Heart left ventricle (tissue), 16 donors: Measurements from ENCODE around the gene SPATA31C2. TPM values are rescaled to one million over a fixed set of nuclear protein-coding genes. Genes with fewer than 3 reads are reported as not detected.

Experiments
- ATAC-seq, 4 donors: fragments of 200-7000 bp; cut with Tn5 transposase; one replicate each; pipeline ENCODE4 v1.9.1; 2020 to 2022; ENCODE audit warnings: moderate library complexity in 4 of 4, mild to moderate bottlenecking in 3 of 4, moderate number of reproducible peaks in 1 of 4
- DNase-seq, 5 donors: peaks; one replicate each; pipeline ENCODE4 v3.0.0-alpha.2; 2020
- H3K27ac ChIP-seq, 12 donors: fragments of 200-600 bp; sonication (generic) in 4 of 12; one replicate each; pipeline versions ENCODE4 v1.5.0 to v1.8.0; 2016 to 2022; ENCODE audit warnings: mild to moderate bottlenecking in 2 of 12
- H3K27me3 ChIP-seq, 9 donors: fragments of 200-600 bp; sonication (generic) in 2 of 9; one replicate each; pipeline versions ENCODE4 v1.5.1 to v1.8.0; 2016 to 2022; ENCODE audit warnings: mild to moderate bottlenecking in 3 of 9
- H3K36me3 ChIP-seq, 9 donors: fragments of 200-600 bp; sonication (generic) in 2 of 9; one replicate each; pipeline versions ENCODE4 v1.5.0 to v1.8.0; 2018 to 2022; ENCODE audit warnings: mild to moderate bottlenecking in 2 of 9
- H3K4me1 ChIP-seq, 12 donors: fragments of 200-600 bp; sonication (generic) in 4 of 12; one replicate each; pipeline versions ENCODE4 v1.5.0 to v1.8.0; 2016 to 2022; ENCODE audit warnings: mild to moderate bottlenecking in 3 of 12
- H3K4me3 ChIP-seq, 12 donors: fragments of 200-600 bp; sonication (generic) in 4 of 12; one replicate each; pipeline versions ENCODE4 v1.5.0 to v1.8.0; 2017 to 2022; ENCODE audit warnings: mild to moderate bottlenecking in 9 of 12, moderate library complexity in 4 of 12
- H3K9me3 ChIP-seq, 12 donors: fragments of 200-600 bp; sonication (generic) in 4 of 12; one replicate each; pipeline versions ENCODE4 v1.5.0 to v1.8.0; 2016 to 2022; ENCODE audit warnings: mild to moderate bottlenecking in 1 of 12
- POLR2A ChIP-seq, 2 donors: fragments of 450-650 bp; IDR thresholded peaks; one replicate each; pipeline ENCODE4 v1.6.1; 2017; ENCODE audit warnings: antibody characterized with exemption in 2 of 2, mild to moderate bottlenecking in 2 of 2, moderate library complexity in 2 of 2
- WGBS, 4 donors: extraction: QIAGEN DNeasy Blood & Tissue Kit in 2 of 4; methylation state at CpG; one replicate each; pipeline versions ENCODE4 v1.1.5 to v1.1.7; 2013 to 2018; 5-methylcytosine and 5-hydroxymethylcytosine counted together
- intact Hi-C, 10 donors: fragments of 100-400 bp; cut with DNase I; formaldehyde crosslinking; loops; one replicate each; pipeline versions ENCODE4 v1.11.1 to v1.14.2; 2022
- polyA plus RNA-seq, 2 donors: library from polyadenylated mRNA; stranded (reverse); fragments of 200-250 nt; gene quantifications; one replicate each; pipeline ENCODE4 v1.2.3, GENCODE V29; 2013
- total RNA-seq, 9 donors: library from RNA; depleted of rRNA in 2 of 9; stranded (reverse); fragments of >200 nt in 2 of 9; fragmentation: NEBNext Ultra II Directional in 3 of 9; extraction: Animal tissue kit (Norgen Biotek cat#: 25700) in 3 of 9; gene quantifications; one replicate each; pipeline versions ENCODE4 v1.1.0 to v1.2.4, GENCODE V29; 2016 to 2023
- TF ChIP-seq, protein P1 (sequence below), 12 donors: fragments of 200-600 bp; sonication (generic) in 4 of 12; IDR thresholded peaks; one replicate each; pipeline versions ENCODE4 v1.5.0 to v1.8.0; 2018 to 2022; ENCODE audit warnings: antibody characterized with exemption in 12 of 12, mild to moderate bottlenecking in 5 of 12
- donor health status: ischemic (EF 13 %, LVEDD 7.1; RV severe dilation, severe dysfunction).
- donor health status: healthy with polysubstance abuse.
- donor health status: DM: no; HTN: yes; CAD: no.
- donor health status: DM: no; HTN: no; CAD: no.
- donor health status: ischemic (EF 25% LVEDD 6.9; RV normal size, moderate dysfunction).
- donor health status: ischemic (EF 25% LVEDD 5.7; RV mildly dilated, moderate dysfunction).
- donor health status: healthy.
- donor health status: DM: yes; HTN: yes; CAD: no.
- donor health status: ischemic (EF 35%, LVEDD 5.7; RV mildly dilated, moderate dysfunction).
- donor health status: nonischemic (EF 11% LVEDD 7.7; RV severe dilation, severe dysfunction).
- donor health status: DM: yes; HTN: yes; CAD: no.
- donor health status: PGD.
- donor health status: ischemic (EF 29% LVEDD 5.4; RV normal size, mild dysfunction).
- donor health status: nonischemic (EF 23%, LVEDD 6.1; RV moderate dilation, normal function).

Gene SPATA31C2
- total and polyA plus RNA-seq, 11 donors, result not detected

DNA sequence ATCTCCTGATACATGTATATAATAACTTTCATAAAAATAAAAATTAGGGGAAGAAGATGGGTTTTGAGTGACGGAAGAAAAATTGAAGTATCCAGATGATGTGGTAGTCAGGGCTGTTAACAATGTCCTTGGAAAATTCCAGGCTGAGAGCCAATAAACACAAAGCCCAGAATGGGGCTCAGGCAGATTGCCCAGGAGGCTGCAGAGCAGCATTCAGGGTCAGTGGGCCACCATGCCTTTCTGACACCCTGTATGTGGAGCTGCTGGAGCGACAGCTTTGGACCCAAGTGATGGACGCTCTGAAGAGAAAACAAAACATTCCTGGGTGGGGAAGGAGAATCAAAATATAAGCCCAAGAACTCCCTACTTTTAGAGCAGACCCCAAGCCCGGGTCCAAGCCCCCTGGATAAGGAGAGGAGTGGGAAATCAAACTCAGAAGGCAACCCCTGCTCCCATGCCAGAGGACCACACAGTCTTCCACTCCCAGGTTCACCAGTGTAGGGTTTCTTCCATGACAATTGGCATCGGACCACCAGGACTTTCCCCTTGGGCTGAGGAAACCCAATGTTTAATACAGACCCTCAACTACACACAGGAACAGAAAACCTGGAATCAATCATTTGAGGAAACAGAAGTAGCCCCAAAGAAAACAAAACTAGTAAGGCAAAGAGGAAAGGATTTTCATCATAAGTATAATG, 45.7 kb upstream of the SPATA31C2 start:
- TF ChIP-seq, protein P1, sequence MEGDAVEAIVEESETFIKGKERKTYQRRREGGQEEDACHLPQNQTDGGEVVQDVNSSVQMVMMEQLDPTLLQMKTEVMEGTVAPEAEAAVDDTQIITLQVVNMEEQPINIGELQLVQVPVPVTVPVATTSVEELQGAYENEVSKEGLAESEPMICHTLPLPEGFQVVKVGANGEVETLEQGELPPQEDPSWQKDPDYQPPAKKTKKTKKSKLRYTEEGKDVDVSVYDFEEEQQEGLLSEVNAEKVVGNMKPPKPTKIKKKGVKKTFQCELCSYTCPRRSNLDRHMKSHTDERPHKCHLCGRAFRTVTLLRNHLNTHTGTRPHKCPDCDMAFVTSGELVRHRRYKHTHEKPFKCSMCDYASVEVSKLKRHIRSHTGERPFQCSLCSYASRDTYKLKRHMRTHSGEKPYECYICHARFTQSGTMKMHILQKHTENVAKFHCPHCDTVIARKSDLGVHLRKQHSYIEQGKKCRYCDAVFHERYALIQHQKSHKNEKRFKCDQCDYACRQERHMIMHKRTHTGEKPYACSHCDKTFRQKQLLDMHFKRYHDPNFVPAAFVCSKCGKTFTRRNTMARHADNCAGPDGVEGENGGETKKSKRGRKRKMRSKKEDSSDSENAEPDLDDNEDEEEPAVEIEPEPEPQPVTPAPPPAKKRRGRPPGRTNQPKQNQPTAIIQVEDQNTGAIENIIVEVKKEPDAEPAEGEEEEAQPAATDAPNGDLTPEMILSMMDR (IDR thresholded peaks at IDR 0.05), result no peak
- no peak for TF ChIP-seq POLR2A (IDR thresholded peaks at IDR 0.05)
- Histone ChIP-seq H3K4me3 (no peak overlapping the region), H3K36me3 (no peaks in the 10 kb centered on the region), H3K27me3 (no peaks in the 10 kb centered on the region), H3K27ac (no peak overlapping the region), H3K4me1 (peaks cover 0 to 18% (median 0%) of the 10 kb centered on the region in 12 donors), H3K9me3 (no peaks in the 10 kb centered on the region)
- WGBS, 4 donors, result 42 to 52% (median 50%) methylated on average over 5 of the region's 5 CpGs
- no peak for DNase-seq
- peak in 3 of 4 donors; percentile 69 to 79 (median 73) for ATAC-seq
- intact Hi-C loops, result no loop called here

GRCh38 chr9:88182501-88182900, 44.2 kb upstream of the SPATA31C2 start:
- TF ChIP-seq, protein P1 (IDR thresholded peaks at IDR 0.05), result no peak
- no peak for TF ChIP-seq POLR2A (IDR thresholded peaks at IDR 0.05)
- H3K4me3 ChIP-seq, result no peak overlapping the region
- intact Hi-C loops, result no loop called here

DNA sequence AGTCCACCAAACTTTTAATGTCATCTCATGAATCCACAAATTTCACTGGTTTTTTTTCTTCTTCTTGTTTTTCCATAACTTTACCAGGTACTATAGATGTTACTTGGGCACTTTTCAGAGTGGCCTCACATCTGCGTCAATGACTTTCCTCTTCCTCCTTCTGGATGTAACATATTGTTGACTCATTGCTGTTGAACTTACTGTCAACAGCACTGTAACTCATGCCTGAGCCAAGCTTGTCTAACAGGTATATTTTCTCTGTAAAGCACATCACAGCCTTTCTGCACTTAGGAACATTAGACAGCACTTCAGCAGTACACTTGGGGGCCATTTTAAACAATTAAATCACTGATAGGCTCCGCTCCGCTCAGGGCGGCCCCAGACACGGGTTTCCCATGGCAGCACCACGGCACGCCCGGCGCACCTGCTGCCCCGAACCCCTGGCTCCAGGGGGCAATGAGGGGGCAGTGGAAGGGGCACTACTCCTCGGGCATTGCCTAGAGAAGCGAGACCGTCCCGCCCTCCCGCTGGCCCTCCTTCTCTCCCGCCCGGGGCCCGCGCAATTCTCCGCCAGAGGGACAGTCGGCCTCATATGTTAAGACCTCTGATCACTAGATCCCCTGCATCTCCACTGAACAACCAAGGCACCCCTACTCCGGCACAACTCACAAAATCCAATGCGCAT, 41.9 kb upstream of the SPATA31C2 start:
- ATAC-seq, result no peak
- Histone ChIP-seq H3K9me3 (no peaks in the 10 kb centered on the region), H3K27me3 (peaks cover 0 to 1% (median 0%) of the 10 kb centered on the region in 9 donors), H3K4me1 (peaks cover 0 to 16% (median 0%) of the 10 kb centered on the region in 12 donors), H3K4me3 (no peak overlapping the region), H3K36me3 (no peaks in the 10 kb centered on the region), H3K27ac (no peak overlapping the region)
- intact Hi-C loops, result no loop called here
- TF ChIP-seq, protein P1 (IDR thresholded peaks at IDR 0.05), result no peak
- TF ChIP-seq POLR2A (IDR thresholded peaks at IDR 0.05), result no peak
- DNase-seq, result no peak
- 90 to 94% (median 93%) methylated on average over 23 of the region's 23 CpGs for WGBS, 4 donors

More at GRCh38 chr9:88182501-88182900, 44.2 kb upstream of the SPATA31C2 start:
- no peaks in the 10 kb centered on the region for H3K27me3 ChIP-seq
- ATAC-seq (no peak), DNase-seq (no peak)
- H3K9me3 ChIP-seq, result no peaks in the 10 kb centered on the region
- no peak overlapping the region for H3K27ac ChIP-seq
- no peaks in the 10 kb centered on the region for H3K36me3 ChIP-seq
- H3K4me1 ChIP-seq, result peaks cover 0 to 18% (median 0%) of the 10 kb centered on the region in 12 donors
- WGBS, 4 donors, result 48 to 61% (median 57%) methylated on average over 6 of the region's 6 CpGs

GRCh38 chr9:88179062-88179521, 40.8 kb upstream of the SPATA31C2 start:
- H3K9me3 ChIP-seq, result no peaks in the 10 kb centered on the region
- 61 to 70% (median 66%) methylated on average over 5 of the region's 5 CpGs for WGBS, 4 donors
- ATAC-seq, result peak in 2 of 4 donors; percentile 18 to 45
- H3K4me1 ChIP-seq, result peaks cover 0 to 7% (median 0%) of the 10 kb centered on the region in 12 donors
- TF ChIP-seq, protein P1 (IDR thresholded peaks at IDR 0.05), result no peak
- TF ChIP-seq POLR2A (IDR thresholded peaks at IDR 0.05), result no peak
- DNase-seq, result no peak
- no peak overlapping the region for H3K27ac ChIP-seq
- intact Hi-C loops, result loop anchor here in 1 of 10 donors (10.0 kb wide), 2 partner anchors 206 to 396 kb away; partner anchors contain the start of gene SPIN1
- no peak overlapping the region for H3K4me3 ChIP-seq
- no peaks in the 10 kb centered on the region for H3K36me3 ChIP-seq
- H3K27me3 ChIP-seq, result peaks cover 0 to 2% (median 0%) of the 10 kb centered on the region in 9 donors
